Endometrial microvascular endothelial cells (primary cell): ENCODE measurements around the gene CDC20B. TPM values are rescaled to one million over a fixed set of nuclear protein-coding genes. Genes with fewer than 3 reads are reported as not detected.
"Not testable (repeated sequence)": the region's sequence is repeated elsewhere in the genome, so short reads cannot be mapped to it uniquely, and the experiment has no call there.

Experiments used
- in situ Hi-C: cut with HindIII; loops from 2 replicates; pipeline ENCODE4 v1.10.0; 2017; ENCODE audit warnings: low sequenced_read_pairs, low pct_unique_long_range_greater_than_20kb; ENCODE audit errors: inconsistent ontology term
- total RNA-seq: library from RNA; depleted of rRNA; stranded (reverse); fragments of >200 nt; gene quantifications from one replicate; pipeline ENCODE4 v1.2.3, GENCODE V29; 2015; ENCODE audit errors: inconsistent ontology term

CDC20B gene
- total RNA-seq, 1 donor from 2014 or later, result not detected

DNA sequence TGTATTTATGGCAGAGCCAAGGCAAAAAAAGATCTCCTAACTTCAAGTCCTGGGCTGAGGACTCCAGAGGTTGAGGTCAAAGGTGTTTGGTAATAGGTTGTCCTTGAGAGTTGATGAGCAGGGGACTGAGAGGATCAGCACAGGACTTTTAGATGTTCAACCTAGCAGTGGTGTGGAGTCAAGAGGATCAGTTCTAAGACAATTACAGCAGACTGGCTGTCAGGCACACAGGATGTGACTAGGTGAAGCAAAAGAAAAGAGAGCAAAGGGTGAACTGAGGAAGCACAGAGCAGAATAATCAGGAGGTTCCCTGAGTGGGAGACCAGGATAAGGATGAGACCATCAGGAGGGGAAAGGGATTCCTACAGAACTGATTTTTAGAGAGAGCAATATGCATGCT lies 59.6 kb downstream of the CDC20B start:
- in situ Hi-C loops, result no loop called here

DNA sequence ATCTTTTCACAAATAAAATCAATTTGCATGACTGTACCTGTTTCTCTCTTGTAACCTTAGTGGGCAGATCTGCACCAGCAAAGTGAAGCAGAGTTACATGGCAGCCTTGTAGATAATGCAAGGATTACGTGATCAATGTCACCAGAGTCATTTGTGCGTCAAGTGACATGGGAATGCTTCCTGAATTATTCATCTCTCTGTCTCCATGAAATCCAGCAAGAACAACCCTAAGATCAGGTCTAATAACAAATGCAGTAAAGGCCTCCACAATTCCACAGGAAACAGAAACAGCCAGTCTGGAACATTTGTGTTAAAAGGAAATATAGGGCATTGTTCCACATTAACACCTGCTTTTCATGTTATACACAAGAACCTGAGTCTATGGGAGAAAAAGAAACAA lies 62.8 kb downstream of the CDC20B start:
- in situ Hi-C loops, result no loop called here

DNA sequence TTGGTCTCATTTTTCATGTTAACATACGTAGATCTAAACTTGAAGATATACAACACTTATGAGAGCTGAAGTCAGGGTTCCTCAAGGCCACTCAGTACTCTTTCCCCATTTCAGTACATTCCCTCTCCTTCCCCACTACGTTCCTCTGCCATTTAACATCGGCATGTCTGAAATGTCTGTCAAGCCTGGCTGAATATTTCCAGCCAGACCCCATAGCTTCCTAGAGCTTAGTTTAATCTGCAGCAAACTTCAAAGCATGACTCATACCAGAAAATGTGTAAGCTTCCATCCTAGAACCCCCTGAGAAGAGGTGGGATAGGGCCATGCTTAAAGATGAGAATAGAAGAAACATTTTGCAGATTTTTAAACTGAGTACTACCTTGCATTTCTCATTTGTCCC lies 64.3 kb downstream of the CDC20B start:
- in situ Hi-C loops, result no loop called here

DNA sequence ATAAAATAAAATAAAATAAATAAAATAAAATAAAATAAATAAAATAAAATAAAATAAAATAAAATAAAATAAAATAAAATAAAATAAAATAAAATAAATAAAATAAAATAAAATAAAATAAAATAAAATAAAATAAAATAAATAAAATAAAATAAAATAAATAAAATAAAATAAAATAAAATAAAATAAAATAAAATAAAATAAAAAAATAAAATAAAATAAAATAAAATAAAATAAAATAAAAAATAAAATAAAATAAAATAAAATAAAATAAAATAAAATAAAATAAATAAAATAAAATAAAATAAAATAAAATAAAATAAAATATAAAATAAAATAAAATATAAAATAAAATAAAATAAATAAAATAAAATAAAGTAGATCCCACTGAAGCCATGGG lies 67.0 kb downstream of the CDC20B start:
- in situ Hi-C loops, result not testable (repeated sequence)

DNA sequence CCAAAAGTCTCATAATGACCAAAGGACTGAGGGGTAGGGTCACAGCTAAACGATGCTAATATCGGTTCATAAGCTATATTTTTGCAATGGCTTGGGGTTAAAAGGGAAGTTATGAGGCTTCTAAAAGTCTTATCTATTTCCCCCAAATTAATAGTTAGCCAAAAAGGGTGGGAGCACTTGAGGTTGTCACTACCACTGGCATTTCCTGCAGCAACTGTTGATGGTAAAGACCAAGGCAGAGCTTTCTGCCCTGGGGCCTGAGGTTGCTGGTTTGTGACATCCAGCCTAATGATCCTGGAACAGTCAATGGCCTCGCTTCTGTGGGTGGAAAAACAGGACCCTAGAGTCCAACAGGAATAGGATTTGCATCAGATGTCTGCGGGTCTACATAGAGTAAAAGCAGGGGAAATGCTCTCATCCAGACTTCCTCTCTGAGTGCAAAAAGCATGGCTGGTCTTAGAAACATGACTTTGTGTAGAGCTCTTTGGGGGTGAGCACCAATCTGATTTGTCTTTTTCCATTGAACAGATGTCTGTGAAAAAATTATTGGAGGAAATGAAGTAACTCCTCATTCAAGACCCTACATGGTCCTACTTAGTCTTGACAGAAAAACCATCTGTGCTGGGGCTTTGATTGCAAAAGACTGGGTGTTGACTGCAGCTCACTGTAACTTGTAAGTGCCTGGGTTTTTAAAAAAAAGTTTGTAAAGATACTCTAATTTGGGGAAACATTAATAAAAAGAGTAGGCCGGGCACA lies 67.9 kb downstream of the CDC20B start:
- in situ Hi-C loops, result no loop called here

DNA sequence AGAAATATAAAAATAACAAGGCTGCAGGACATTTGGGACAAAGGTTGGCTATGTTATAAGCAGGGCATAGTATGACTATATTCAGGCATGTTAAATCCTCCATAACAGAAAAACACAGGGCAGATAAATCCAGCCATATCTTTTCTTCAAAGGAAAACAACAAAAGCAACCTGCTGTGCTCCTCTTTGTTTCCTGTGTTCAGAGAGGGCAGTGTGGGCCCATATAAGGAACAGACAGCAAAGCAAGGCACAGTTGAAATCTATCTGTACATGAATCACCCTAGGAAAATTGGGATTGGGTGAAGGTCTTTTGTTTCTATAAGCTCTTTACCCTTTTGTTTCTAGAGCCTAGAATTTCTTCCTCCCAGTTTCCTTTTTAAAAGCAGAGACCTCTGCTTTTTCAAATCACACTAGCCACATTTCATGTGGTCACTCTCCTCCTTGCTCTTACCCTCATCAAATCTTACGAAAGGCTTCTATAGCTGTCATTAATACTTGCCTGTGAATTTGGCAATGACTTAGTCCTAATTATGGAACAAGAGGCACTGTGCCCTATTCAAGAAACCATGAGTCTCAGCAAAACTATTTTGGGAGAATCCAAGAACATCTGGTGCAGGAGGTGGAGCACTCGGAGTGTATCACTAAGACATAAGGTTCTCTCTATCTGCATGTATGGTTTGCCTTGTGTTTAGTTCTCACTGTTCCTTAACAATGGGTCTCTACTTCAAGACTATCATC lies 68.8 kb downstream of the CDC20B start:
- in situ Hi-C loops, result no loop called here

DNA sequence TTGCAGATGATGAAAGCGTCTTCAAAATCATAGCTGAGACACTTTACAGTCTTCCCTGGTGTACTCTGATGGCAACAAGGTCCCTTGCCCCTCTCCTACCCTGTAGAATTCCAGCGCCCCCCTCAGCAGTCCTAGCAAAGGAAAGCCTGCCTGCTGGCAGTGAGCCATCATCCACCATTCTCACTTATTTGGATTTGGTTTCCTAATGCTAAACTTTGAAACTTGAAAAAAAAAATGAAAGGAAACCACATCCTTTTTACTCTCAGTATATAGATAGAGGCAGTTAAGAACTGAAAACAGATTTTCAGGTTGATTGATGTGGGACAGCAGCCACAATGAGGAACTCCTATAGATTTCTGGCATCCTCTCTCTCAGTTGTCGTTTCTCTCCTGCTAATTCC lies 70.6 kb downstream of the CDC20B start, which contains the start of gene GZMA:
GZMA (plus strand) TSS at position 299 of the 400 bp plus-strand sequence; CDS start at position 336, 37 bp downstream.
- in situ Hi-C loops, result no loop called here

DNA sequence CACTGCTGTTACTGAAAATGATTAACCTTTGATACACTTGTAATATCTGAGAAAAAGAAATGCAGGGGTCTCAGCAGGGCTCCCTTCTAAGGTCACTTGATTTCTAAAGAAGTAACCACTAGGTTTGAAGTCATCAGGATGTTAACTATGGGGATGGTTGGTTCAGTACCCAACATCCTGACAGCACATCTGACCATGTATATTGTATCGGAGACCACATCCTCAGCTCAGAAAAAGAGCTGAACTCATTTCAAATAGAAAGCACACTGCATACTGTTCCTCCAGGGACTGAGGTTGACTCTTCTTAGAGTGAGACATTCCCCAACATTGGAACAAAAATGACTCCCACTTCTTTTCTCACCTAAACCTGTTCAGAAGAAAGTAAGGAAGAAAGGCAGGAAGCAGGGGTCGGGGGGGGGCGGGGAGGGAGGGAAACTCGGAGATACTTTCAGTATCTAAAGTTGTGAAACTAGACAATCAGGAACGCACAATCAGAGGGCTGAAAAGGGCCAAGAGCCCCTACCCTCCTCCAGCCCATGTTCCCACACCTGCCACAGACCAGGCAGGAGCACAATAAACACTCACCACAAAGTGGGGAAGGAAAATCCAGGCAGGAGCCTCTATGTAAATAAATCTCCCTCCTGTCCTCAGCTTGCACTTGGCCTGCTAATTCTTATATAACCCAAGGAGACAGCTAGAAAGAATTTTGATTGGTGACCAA lies 71.3 kb downstream of the CDC20B start:
- in situ Hi-C loops, result no loop called here

DNA sequence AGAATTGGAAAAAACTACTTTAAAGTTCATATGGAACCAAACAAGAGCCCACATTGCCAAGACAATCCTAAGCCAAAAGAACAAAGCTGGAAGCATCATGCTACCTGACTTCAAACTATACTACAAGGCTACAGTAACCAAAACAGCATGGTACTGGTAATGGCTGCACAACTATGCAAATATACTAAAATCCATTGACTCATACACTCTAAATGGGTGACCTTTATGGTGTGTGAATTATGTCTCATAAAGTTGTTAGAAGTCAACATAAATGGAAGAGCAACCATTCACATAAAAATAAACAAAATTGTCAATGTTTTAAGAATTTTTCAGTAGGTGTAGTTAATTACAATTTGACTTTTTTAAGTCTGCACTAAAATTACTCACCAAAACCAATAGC lies 71.8 kb downstream of the CDC20B start:
- in situ Hi-C loops, result not testable (repeated sequence)

DNA sequence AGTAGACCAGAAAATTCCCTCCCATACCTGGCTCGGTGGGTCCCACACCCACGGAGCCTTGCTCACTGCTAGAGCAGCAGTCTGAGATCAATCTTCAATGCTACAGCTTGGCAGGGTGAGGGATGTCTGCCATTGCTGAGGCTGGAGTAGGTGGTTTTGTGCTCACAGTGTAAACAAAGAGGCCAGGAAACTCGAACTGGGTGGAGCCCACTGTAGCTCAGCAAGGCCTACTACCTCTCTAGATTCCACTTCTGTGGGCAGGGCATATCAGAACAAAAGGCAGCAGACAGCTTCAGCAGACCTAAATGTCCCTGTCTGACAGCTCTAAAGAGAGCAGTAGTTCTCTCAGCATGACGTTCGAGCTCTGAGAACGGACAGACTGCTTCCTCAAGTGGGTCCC lies 76.1 kb downstream of the CDC20B start:
- in situ Hi-C loops, result no loop called here

DNA sequence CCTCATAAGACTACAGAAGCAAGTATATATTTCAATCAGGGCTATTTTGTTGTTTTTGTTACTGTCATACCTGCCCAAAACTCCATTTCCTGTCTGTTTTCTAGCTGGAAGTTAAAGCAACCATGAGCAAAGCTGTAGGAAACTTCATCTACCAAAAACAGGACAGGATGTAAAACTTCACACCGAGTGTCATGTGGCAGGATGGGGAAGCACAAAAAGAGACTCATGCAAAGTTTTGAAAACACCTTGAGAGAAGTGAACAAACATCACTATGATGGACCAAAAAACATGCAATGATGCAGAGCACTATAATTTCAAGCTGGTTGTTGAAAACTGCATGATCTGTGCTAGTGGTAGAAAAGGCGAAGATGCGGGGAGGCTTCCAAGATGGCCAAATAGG lies 76.8 kb downstream of the CDC20B start:
- in situ Hi-C loops, result no loop called here

DNA sequence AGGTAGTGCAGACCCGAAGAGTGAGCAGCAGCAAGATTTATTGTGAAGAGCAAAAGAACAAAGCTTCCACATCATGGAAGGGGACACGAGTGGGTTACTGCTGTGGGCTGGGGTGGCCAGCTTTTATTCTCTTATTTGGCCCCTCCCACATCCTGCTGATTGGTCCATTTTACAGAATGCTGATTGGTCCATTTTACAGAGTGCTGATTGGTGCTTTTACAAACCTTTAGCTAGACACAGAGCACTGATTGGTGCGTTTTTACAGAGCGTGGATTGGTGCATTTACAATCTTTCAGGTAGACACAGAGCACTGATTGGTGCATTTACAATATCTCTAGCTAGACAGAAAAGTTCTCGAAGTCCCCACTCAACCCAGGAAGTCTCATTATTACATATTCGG lies 82.0 kb downstream of the CDC20B start:
- in situ Hi-C loops, result not testable (repeated sequence)

DNA sequence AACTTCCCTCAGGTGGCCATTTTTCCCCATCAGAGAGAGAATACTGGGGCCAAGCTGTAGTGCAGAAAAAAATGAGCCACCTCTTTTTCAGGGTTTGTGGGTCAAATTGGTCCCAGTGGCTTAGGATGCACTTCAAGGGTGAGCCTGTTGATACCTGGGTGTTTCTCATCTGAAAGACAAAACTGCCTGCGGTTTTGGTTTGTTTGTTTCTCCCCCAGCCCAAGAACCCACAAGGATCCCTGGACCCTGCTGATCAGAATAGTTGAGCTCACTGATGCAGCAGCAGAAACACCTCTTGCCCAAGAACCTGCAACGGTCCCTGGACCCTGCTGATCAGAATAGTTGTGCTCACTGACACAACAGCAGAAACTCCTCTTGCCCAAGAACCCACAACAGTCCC lies 83.7 kb downstream of the CDC20B start:
- in situ Hi-C loops, result not testable (repeated sequence)

DNA sequence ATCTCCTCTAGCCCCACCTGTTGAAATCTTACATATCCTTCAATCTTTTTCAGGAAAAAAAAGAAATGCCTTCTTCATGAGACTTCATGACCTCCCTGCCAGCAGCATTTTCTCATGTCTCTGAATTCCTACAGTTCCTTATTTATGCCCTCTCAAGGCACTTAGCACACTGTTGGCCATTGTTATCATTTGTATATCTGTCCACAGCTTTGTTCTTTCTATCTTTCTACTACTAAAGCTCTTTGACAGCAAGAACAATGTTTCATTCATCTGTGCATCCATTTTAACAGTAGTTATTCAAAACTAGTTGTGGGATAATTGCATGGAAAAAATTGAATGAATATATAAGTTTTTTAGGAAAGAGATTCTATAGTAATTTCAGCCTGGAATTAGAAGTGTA lies 91.4 kb downstream of the CDC20B start:
- in situ Hi-C loops, result no loop called here

DNA sequence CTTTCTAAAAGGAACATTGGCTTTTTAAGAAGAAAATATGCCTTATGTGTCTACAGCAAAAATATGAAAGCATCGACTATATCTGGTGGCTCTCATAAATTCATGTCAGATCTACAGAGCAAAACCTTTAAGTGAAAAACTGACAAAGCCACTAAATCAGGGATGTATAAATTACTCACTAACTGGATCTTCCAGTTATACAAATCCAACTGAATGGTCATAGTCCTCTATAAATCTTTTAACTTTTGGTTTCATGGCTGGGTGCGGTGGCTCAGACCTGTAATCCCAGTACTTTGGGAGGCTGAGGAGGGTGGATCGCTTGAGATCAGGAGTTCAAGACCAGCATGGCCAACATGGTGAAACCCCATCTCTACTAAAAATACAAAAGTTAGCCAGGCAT lies 99.8 kb downstream of the CDC20B start:
- in situ Hi-C loops, result no loop called here

DNA sequence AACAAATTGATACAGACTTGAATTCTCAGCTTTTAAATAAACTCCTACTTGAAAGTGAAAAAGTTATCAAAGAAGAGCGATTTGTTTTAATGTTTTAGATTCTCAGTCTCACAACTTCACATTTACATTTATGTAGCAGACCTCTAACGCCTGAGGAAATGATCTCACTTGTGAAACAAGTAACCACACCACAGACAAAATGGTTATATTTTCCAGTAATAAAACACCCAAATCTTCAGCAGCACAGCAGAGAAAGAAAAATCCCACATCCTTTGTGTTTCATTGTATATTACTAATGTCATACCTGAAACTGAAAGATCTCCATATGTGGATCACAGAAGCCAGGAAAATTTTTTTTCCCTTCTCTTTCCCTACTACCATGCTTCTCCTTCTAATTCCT lies 100.3 kb downstream of the CDC20B start:
- in situ Hi-C loops, result no loop called here

DNA sequence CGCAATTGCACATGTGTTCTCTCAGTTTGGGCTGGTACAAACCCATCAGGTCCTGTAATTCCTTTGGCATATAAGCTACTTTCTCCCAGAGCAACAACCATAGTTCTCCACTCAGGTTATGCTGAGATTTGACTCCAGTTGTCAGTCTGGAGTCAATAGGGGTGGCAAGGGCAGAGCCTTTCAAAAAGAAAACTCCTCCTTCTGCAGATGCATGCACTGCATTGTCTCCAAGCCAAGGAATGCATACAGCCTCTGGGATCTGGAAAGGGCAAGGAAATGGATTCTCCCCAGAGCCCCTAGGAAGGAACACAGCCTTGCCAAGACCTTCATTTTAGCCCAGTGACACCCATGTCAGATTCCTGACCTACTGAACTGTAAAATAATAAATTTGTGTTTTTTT lies 101.6 kb downstream of the CDC20B start:
- in situ Hi-C loops, result no loop called here

DNA sequence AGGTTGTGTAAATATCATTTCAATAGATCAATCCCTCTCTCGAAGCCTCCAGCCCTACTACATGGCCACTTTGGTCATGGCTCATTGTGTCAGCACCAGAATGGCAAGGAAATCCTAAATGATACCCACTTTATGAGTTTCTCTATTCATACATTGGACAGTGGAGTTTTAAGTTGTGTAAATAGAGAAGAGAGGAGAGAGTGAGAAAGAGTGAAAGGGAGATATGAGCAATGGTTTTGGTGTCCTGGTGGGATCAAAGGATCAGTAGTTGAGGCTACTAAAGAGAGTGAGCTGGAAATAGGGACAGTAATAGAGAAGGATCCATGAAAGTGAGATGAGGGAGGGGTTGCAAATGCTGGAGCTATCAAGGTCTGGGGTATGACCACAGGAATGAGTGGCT lies 102.0 kb downstream of the CDC20B start:
- in situ Hi-C loops, result no loop called here

DNA sequence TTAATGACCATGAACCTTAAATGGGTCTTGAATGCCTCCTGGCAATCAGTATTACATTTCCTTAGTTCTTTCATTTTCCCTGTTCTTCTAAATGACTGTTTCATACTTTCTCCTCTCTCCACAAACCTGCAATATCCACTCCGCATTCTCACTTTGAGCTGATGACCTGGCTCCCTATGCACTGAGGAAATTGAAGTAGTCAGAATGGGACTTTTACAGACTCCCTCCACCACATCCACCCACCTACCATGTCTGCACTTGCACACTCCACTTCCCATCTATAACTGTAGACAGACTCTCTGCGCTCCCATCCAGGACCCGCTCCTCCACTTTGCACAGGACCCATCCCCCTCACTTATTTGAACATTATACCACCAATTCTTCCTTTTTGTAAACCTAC lies 106.7 kb downstream of the CDC20B start:
- in situ Hi-C loops, result no loop called here

DNA sequence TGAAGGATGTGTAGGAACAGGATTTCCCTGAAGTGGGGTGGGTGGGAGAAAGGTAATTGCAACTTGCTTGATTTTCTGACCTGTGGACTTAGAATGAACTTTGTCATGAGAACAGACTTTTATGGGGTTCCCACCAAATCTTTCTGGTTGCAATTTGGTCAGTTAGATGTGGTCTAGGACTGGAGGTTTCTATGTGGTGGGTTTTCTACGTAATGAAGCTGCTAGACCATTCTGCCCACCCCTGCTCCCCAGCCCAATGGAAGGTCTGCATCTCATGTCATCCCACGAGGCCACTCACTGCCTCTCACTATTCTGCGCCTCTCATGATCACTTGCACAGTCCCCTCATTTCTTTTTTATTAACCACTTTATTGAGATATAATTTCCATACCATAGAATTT lies 108.5 kb downstream of the CDC20B start:
- in situ Hi-C loops, result no loop called here
